ENCODE measurements around the gene SOD1. TPM values are rescaled to one million over a fixed set of nuclear protein-coding genes. Genes with fewer than 3 reads are reported as not detected.

SOD1 gene
- total RNA-seq (2022; extraction: Qiagen RNA extraction; ENCODE audit: low read depth) = 372 to 449 TPM (median 394 TPM) in 5 replicates

GRCh38 chr21:31659536-31660258, at the start of gene SOD1:
Gene SOD1, plus strand, starts transcription at chr21:31659693. Its CDS starts 77 bp downstream, at chr21:31659770.

Other genes with a start within 250 kb of the SOD1 start
- 18.8 to 21.4 TPM (median 19.9 TPM) in 5 replicates for gene SCAF4, start 72.4 kb downstream of the SOD1 start, total RNA-seq (2022; extraction: Qiagen RNA extraction; ENCODE audit: low read depth)
- gene HUNK, start 213.3 kb downstream of the SOD1 start, total RNA-seq (2022; extraction: Qiagen RNA extraction; ENCODE audit: low read depth) = 1.3 to 2.0 TPM (median 1.4 TPM) in 5 replicates